ENCODE measurements around the gene AKR7A3.
"Not testable (repeated sequence)": the region's sequence is repeated elsewhere in the genome, so short reads cannot be mapped to it uniquely, and the experiment has no call there.

Gene AKR7A3

DNA sequence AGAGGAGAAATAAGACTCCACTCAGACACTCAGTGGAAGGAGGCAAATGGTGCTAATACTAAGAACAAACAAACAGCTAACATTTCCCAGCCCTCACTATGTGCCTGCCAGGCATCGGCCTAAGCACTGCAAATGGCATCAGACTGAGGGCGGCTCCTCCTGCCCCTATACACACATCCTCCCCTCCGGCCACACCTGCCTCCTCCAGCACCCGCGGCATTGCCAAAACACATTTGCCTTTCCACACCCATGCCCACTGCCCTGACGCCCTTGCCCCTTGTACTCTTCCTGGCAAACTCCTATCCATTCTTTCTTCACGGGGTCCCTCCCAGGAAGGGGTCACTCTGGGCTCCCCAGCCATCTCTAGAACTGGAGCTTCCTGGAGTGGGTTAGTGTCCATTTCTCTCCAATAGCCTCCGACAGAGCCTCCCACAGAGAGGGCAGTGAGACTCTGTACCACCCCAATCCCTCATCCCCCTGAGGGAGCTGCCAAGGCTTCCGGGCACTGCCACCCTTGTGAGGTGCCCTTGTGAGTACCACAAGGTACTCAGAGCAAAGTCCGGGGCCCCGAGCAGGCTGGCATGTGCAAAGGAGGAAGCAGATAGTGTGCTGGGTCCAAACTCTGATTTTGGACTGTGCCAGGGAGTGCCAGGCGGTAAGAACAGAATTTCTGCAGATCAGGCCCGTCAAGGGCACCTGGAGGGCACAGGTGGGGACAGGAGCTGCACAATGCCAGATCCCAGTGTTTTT, 959 bp downstream of the AKR7A3 start:
- no peak for DNase-seq

DNA sequence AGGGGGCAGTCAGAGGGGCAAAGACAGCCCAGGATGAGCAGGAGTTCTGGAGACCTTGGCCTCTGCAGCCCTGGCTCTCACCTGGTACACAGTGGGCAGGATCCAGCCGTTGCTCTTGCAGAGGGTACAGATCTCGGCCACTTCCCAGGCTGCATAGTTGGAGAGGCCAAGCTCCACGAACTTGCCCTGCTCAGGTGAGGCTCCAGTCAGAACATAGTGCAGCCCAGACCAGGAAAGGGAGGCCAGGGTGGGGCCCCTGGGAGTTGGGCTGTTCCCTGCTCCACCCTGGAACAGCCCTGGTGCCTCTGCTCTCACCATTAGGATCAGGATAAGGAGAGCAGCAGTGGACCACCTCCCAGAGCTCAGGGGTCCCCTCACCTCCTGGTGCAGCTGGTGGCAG, 2.8 kb downstream of the AKR7A3 start:
- not testable (repeated sequence) for DNase-seq

DNA sequence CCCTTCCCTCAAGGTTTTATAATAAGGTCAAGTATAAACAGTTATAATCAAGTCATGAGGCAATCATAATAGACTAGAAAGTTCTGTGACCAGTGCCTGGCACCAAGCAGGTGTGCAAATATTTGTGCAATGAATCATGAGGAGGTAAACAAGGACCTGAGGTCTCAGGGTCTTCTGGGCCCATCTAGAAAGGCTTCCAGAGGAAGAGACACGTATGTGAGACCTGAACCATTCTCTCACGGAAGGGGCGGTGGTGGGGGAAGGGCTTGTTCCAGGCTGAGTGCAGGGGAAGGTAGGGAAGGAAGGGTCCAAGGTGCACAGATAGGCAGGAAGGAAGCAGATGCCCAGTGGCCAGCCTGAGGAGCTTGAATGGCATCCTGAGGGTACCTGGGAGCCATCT, 3.2 kb downstream of the AKR7A3 start:
- not testable (repeated sequence) for DNase-seq

DNA sequence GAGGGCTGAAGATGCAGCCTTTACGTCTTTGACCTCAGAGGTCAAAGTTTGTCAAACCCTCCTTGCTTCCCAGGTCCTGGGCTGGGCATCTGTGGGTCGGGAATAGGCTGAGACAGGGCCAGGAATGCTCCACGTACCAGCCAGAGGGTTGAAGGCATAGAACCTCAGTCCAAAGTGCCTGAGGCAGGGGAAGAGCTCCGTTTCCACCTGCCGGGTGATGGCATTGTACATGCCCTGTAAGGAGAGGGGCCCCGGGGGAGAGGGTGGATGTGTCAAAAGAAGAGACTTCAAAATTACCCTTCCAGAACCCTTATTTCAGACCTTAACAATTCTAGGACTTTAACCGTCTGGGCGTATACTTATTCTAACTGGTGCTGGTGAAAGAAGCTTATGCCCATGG, 3.7 kb downstream of the AKR7A3 start:
- no peak for DNase-seq

DNA sequence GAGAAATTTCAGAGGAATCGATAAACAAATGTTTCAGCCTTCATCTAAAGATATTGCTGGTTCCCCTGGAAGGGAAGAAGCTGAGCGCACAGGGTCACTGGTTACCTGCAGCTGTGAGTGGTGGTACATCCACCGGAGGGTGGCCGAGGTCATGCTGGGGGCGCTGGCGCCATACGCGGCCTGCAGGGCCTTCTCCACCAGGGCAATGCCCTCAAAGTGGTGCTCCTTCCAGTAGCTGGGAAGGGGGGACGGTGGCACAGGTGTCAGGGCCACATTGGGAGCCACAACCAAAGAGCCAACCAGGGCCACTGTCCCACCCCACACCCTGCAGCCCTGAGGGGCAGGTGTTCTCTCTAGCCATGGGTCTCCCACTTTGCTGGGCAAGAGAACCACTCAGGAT, 4.7 kb downstream of the AKR7A3 start:
- DNase-seq: no peak

DNA sequence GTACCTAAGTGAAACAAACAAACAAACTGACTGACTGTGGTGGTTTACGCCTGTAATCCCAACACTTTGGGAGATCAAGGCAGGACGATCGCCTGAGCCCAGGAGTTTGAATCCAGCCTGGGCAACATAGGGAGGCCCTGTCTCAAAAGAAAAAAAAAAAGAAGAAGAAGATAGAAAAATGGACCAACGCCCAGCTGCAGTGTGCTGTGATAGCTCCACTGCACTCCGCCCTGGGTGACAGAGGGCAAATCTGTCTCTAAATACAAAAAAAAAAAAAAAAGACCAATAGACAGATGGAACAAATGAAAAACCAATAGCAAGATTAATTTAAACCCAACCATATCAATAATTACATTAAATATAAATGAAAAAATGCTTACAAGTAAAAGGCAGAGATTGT, 13.9 kb downstream of the AKR7A3 start:
- no peak for DNase-seq

DNA sequence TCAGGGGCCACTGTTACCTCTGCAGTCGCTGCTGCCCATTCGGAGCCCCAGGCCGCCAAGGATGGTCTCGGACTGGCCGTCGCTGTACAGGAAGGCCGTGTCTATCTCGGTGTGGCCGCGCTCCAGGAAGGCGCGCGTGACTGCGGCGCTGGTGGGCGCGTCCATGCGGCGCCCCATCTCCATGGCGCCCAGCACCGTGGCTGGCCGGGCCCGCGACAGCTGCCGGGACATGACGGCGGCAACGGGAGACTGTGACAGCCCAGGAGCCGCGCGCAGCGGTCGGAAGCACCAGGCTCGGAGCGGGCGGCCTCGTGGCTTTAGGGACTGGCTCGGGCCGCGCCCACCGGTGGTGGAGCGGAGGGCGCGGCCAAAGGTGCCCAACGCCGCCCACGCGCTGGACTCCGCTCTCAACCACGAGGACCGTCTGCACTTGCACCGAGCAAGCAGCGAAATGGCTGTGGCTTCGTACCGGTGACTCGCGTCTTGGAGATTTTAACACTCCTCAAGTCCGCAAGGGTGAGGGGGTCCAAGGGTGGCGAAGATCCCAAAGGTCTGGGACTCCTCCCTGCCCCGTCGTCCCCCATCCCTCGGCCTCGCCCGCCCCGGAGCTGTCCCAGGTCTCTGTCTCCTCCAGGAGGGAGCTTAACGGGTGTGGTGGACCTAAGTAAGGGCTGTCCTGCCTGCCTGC, 14.6 kb downstream of the AKR7A3 start:
- DNase-seq: not testable (repeated sequence)

DNA sequence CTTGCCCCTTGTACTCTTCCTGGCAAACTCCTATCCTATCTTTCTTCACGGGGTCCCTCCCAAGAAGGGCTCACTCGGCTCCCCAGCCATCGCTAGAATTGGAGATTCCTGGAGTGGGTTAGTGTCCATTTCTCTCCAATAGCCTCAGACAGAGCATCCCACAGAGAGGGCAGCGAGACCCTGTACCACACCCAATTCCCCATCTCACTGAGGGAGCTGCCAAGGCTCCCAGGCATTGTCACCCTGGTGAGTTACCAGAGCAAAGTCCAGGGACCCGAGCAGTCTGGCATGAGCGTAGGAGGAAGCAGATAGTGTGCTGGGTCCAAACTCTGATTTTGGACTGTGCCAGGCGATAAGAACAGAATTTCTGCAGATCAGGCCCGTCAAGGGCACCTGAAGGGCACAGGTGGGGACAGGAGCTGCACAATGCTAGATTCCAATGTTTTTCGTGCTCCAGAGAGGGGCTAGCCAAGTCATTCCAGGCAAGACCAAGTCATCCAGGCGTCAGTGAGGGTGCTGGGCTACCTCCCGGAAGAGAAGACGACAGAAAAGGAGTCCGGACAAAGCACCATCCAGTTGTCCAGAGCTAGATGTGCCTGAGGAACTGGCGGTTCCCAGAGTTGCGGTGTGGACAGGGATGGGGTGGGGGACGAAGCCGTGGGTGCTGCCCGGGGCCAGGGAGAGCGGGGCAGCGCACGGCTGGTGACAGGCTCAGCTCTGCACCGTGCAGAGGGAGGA, 15.3 kb downstream of the AKR7A3 start:
- no peak for DNase-seq

DNA sequence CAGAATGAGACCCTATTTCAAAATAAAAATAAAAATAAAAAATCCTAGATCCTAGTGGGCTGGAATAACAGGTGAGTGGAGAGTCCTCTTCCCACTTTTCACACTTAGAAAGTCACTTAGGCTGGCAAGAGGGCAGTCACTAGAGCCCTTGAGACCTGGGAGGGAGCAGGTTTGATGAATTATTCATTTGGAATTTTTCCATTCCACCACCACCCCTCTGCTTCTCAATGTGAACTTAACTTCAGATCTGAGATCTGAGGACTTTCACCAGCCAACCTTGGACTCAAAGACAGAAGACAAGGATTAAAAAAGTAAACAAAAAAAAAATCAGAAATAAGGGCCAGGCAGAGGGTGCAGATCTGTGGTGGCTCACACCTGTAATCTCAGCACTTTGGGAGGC, 16.5 kb downstream of the AKR7A3 start:
- no peak for DNase-seq

DNA sequence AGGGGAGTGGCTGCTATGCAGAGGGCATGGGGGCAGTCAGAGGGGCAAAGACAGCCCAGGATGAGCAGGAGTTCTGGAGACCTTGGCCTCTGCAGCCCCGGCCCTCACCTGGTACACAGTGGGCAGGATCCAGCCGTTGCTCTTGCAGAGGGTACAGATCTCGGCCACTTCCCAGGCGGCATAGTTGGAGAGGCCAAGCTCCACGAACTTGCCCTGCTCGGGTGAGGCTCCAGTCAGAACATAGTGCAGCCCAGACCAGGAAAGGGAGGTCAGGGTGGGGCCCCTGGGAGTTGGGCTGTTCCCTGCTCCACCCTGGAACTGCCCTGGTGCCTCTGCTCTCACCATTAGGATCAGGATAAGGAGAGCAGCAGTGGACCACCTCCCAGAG, 18.2 kb downstream of the AKR7A3 start:
- not testable (repeated sequence) for DNase-seq

DNA sequence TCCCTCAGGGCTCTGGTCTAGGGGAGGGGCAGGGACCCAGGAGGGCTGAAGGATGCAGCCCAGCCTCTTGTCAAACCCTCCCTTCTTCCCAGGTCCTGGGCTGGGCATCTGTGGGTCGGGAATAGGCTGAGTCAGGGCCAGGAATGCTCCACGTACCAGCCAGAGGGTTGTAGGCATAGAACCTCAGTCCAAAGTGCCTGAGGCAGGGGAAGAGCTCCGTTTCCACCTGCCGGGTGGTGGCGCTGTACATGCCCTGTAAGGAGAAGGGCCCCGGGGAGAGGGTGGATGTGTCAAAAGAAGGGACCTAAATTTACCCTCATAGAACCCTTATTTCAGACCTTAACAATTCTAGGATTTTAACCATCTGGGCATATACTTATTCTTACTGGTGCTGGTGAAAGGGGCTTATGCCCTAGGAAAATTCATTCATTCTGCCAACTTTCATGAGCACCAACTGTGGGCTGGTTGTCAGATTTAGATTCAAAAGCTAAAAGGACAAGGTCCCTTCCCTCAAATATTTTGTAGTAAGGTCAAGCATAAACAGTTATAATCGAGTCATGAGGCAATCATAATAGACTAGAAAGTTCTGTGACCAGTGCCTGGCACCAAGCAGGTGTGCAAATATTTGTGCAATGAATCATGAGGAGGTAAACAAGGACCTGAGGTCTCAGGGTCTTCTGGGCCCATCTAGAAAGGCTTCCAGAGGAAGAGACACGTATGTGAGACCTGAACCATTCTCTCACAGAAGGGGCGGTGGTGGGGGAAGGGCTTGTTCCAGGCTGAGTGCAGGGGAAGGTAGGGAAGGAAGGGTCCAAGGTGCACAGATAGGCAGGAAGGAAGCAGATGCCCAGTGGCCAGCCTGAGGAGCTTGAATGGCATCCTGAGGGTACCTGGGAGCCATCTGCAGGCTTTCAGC, 18.9 kb downstream of the AKR7A3 start:
- DNase-seq: not testable (repeated sequence)

DNA sequence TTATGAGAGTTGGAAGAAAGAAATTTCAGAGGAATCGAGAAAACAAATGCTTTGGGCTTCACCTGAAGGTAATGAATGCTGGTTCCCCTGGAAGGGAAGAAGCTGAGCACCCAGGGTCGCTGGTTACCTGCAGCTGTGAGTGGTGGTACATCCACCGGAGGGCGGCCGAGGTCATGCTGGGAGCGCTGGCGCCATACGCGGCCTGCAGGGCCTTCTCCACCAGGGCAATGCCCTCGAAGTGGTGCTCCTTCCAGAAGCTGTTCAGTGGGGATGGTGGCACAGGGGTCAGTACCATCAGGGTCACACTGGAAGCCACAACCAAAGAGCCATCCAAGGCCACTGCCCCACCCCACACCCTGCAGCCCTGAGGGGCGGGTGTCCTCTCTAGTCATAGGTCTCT, 20.1 kb downstream of the AKR7A3 start:
- no peak for DNase-seq

DNA sequence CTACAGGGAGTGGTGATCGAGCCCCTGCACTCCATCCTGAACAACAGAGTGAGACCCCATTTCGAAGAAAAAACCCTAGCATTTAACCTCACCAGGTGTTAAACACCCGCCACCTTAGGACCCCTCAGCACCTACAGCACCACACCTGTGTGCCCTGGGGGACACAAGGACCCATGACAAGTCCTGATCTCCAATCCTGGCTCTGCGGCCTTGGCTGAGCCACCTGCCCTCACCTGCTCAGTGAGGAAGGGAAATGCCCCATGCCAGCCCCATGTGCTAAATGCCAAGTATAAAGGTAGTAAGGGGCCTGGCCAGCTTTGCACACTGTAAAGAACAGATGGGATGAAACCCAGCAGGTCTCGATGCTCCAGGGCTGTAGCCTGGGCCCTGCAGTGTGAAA, 25.8 kb downstream of the AKR7A3 start:
- peak; percentile 36 to 41 for DNase-seq

DNA sequence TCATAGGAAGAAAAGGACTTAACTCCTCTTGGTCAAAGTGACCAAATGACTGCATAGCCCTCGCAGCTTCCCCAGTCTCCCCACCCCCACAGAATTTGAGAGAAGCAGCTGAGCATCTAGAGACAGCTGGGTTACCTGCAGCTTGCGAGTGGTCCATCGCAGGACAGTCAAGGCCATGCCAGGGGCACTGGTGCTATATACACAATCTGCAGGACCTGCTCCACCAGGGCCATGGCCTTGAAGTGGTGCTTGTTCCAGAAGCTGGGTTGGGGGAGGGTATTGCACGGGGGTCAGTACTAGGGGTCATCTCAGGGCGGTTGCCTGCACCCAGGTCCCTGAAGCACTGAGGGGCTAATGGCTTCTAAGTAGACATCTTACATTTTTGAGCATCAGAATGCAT, 26.5 kb downstream of the AKR7A3 start:
- DNase-seq: peak; percentile 48 to 49

DNA sequence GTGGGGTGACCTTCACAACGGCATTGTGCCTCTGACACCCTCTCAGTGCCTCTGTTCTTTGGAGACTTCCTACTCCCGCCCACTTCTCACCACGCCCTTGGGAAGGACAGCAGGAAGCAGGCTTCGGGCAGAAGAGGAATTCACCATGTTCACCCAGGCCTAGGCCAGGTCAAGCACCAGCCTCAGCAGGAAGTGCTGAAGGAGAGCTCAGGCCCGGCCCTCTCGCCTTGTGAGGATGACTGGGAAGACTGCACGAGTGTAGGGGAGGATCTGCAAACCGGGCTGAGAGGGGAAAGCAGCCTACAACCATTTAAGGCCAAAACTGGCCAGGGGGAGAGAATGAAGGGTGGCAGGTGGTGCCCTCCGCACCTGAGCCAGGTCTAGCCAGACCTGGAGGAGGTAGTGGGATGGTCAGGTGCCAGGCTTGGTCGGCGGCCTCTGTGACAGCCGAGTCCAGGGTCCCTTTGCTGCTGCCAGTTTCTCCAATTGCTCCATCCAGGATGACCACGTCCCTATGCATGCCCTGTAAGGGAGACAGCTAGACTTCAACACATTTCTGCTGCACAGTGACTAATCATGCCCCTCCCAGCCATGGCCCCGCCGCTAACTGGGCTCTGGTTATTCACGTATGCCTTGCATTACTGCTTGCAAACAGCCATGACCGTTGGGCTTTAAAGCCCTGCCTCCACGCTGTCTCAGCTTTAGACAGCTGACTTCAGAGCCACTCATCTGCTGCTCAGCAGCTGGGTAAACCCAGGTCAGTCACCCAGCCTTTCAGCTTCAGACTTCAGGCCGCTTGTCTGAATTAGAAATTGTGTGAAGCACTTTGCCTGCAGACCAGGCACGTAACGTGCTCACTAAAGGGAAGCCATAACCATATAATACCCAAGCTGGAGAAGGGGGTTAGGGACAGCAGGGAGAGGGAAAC, 28.1 kb downstream of the AKR7A3 start:
- DNase-seq: peak; percentile 40

DNA sequence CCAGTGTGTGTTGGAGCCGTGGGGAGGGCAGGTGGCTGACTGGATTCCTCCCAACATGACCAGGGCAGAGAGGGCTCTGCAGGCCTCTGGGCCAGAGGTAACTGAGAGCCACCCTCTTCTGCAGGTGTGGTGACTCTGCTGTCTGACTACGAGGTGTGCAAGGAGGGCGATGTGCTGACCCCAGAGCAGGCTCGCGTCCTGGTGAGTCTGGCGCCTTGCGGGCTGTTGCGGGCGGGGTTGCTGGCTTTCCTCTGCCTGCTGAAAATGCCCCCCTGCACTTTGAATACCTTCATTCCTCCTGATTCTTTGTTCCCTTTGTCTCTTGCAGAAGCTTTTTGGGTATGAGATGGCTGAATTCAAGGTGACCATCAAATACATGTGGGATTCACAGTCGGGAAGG, 30.2 kb downstream of the AKR7A3 start:
- DNase-seq: no peak

DNA sequence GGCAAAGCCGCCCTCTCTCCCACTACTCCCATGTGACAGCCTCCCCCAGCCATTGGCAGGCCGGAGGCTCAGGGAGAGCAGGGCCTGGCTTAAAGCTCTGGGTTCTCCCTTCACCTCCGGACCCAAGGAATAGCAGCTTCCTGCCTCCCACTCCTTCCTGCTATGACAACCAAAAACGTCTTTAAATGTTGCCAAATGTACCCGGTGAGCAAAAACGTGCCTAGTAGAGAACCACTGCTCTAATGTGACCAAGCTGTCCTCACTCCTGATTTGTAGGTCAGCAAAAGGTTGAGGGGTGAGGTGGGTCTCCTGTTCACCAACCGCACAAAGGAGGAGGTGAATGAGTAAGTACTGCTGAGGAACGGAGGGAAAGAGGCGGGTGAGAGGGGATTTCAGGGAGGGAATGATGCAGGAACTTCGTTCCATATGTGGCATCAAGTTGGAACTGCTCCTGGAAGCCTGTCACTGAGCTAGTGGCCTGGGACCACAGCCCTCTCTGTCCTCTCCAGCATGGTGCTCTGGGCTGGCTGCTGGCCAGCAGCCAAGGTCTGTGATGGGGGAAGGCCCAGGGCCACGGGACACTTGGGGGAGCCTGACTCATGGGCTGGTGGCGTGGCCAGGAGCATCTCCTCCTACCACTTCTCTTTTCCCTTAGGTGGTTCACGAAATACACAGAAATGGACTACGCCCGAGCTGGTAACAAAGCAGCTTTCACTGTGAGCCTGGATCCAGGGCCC, 31.2 kb downstream of the AKR7A3 start:
- peak; percentile 48 to 59 for DNase-seq

DNA sequence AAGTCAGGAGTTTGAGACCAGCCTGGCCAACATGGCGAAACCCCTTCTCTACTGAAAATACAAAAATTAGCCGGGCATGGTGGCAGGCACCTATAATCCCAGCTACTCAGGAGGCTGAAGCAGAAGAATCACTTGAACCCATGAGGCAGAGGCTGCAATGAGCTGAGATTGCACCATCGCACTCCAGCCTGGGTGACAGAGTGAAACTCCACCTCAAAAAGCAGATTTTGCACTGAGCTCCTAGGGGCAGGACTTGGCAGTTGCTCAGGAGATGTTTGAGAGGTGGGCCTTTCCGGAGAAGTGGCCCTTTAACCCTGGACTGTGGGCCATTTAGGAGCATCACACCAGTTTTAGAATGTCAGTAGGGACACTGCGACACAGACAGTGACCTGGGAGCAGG, 32.3 kb downstream of the AKR7A3 start:
- not testable (repeated sequence) for DNase-seq

DNA sequence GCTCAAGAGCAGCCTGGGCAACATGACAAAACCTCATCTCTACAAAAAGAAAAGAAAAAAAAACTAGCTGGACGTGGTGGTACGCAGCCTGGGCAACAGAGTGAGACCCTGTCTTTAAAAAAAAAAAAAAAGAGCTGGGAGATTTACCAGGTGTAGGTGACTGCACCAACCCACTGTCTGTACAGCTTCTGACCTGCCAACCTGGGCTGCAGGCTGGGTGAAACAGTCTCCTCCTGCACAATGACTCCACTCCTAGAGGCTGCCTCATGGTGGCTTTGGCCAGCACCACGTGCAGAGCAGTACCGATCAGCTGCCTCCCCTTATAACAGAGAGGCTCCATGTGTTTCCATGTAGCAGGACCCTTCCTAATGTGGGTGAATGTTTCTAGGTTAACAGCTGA, 33.3 kb downstream of the AKR7A3 start:
- DNase-seq: no peak

DNA sequence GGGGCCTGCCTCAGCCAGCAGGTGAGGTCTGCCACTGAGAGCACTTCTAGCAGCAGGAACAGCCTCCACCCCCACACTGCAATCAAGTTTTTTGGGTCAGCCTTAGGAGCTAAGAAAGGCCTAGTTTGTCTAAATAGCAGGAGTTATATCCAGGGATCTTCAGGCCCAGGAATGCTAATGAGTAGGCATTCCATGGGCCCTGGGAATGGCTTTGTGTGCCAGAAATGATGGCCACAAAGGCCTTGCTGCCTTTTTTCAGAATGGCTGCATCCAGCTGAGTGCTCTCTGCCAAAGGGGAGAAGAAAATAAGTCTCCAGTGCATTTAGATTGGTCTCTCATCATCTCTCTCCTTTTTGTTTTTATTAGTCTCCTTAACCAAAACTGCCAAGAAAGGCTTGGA, 34.2 kb downstream of the AKR7A3 start:
- no peak for DNase-seq

Data from activated T-cell treated with anti-CD3 and anti-CD28 coated beads, Interleukin-2, amount 50 U/mL, for 48 hours (primary cell).